GM12873 (cell line): ENCODE measurements around the gene BTBD3.

Source experiments
- CTCF ChIP-seq: IDR thresholded peaks from 2 replicates; pipeline ENCODE4 v1.5.1; 2012; ENCODE audit warnings: low read depth, mild to moderate bottlenecking, moderate library complexity, low read length, control low read depth; ENCODE audit not compliant: insufficient read depth; ENCODE audit errors: missing control alignments

BTBD3 gene

GRCh38 chr20:11918391-11918845 is 725 bp downstream of the BTBD3 start:
- TF ChIP-seq CTCF: no peak

- TF ChIP-seq CTCF: no peak
Measured at GRCh38 chr20:11918981-11919380, 1.3 kb downstream of the BTBD3 start.

GRCh38 chr20:11919581-11919980 is 1.9 kb downstream of the BTBD3 start:
- no peak for TF ChIP-seq CTCF

GRCh38 chr20:11920083-11920482 is 2.4 kb downstream of the BTBD3 start:
- no peak for TF ChIP-seq CTCF

- TF ChIP-seq CTCF: no peak
Measured at GRCh38 chr20:11921321-11921720, 3.6 kb downstream of the BTBD3 start.

GRCh38 chr20:11922561-11922960 is 4.9 kb downstream of the BTBD3 start:
- TF ChIP-seq CTCF: no peak

GRCh38 chr20:11924923-11925322 is 7.2 kb downstream of the BTBD3 start:
- no peak for TF ChIP-seq CTCF
